Skin of body (tissue), 2 donors: ENCODE measurements around the gene ATP1B1. TPM values are rescaled to one million over a fixed set of nuclear protein-coding genes. Genes with fewer than 3 reads are reported as not detected.

Source experiments
- DNase-seq: peaks from one replicate; lab custom pipeline; 2025; lab: John Stamatoyannopoulos, UW
- total RNA-seq: library from RNA; depleted of rRNA; stranded (reverse); fragments of >200 nt; gene quantifications from one replicate; pipeline ENCODE4 v1.2.3, GENCODE V29; 2014

ATP1B1 gene
- 18.5 TPM for total RNA-seq

GRCh38 chr1:169106095-169106920, at the start of gene ATP1B1:
Gene ATP1B1, plus strand, starts transcription at chr1:169106690. Its CDS starts 140 bp downstream, at chr1:169106830.
- peak; percentile 32 for DNase-seq

- DNase-seq = no peak
Observed at GRCh38 chr1:169059421-169059820, 47.1 kb upstream of the ATP1B1 start.

- DNase-seq = peak; percentile 14
Observed at GRCh38 chr1:169060043-169060722, 46.3 kb upstream of the ATP1B1 start.

GRCh38 chr1:169060919-169061639, 45.4 kb upstream of the ATP1B1 start:
- peak; percentile 24 for DNase-seq

DNA sequence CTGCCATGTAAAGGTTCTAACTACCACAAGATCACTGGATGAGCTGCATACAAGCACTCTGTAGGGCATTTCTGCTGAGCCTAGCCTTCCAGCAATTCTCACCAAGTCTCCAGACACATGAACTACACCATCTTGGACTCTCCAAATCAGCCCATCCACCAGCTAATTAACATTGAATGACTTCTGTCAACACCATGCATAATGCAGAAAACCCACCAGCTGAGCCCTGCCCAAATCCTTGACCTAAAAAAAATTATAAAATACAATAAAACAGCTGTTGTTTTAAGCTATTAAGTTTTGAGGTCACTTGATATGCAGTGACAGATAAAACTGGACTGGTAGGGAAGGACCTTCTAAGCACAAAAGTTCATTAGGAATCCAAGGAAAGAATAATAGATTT, 44.3 kb upstream of the ATP1B1 start:
- no peak for DNase-seq

DNA sequence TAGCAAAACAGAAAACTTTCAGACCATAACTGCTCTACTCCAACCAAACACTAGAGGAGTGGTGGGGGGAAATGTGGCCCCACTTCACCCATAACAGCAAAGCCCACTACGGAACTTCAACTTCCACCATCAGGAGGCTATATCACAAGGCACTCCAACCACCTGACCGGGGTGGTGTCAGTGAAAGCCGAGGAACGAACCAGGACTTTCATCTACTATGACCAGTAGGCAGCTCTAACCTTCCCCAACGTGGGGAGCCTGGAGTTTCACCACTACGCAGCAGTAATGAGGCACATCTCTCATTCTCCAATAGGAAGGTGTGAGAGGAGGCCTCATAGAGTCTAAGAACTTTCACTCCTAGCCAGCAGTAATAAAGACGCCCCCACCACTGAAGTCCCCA, 42.4 kb upstream of the ATP1B1 start:
- DNase-seq = no peak

- peak; percentile 44 for DNase-seq
Observed at GRCh38 chr1:169070547-169070946, 35.9 kb upstream of the ATP1B1 start.

DNA sequence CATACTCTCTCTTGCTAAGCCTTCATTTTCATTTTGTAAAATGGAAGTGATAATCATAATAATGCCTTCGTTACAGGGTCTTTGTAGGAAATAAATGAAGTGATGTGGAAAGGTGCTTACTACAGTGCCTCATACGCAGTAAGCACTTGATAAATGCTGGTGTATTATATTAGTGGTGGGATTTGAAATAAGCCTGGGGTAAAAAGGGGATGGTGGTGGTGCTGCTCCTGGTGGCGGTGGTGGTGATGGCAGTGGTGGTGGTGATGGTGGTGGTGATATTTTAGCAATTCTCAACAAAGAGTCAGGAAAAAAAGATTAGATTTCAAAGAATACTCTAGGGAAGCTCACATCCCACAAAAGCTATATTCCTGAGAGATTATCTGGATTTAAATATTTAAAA, 35.5 kb upstream of the ATP1B1 start:
- no peak for DNase-seq

GRCh38 chr1:169072945-169073725, 33.4 kb upstream of the ATP1B1 start:
- no peak for DNase-seq

DNA sequence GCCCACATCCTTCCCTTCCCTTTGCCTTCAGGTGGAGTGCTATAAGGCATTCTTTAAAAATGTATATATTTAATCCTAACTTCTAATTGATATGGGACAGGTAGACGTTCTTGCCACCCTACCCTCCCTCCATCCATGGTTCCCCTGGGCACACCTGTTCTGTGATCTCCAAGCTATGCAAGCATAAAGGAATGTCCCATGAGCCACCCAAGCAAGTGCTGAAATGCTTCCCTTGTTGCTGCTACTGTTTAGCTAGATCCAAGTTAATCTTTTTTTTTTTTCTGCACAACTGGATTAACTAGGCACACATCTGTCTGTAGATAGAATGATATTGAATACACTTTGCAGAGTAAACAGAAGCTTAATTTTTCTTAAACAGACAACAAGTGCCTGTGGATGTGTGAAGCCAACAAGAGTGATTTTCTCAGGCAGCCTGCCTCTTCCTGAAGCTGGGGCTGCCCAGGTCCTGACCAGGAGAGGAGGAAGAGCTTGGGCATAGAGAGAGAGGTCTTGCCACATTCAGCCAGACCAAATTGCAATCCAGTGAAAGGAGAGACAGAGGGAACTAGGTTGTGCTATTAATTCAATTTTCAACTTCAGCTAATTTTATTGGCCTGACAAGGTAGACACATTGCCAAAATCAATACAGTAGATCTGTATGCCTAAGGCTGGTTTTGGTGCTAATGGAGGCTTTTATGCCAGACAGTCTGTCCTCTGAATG, 28.2 kb upstream of the ATP1B1 start:
- no peak for DNase-seq

GRCh38 chr1:169081503-169082123, 24.9 kb upstream of the ATP1B1 start:
- no peak for DNase-seq

GRCh38 chr1:169085911-169086310, 20.6 kb upstream of the ATP1B1 start:
- DNase-seq = no peak

DNA sequence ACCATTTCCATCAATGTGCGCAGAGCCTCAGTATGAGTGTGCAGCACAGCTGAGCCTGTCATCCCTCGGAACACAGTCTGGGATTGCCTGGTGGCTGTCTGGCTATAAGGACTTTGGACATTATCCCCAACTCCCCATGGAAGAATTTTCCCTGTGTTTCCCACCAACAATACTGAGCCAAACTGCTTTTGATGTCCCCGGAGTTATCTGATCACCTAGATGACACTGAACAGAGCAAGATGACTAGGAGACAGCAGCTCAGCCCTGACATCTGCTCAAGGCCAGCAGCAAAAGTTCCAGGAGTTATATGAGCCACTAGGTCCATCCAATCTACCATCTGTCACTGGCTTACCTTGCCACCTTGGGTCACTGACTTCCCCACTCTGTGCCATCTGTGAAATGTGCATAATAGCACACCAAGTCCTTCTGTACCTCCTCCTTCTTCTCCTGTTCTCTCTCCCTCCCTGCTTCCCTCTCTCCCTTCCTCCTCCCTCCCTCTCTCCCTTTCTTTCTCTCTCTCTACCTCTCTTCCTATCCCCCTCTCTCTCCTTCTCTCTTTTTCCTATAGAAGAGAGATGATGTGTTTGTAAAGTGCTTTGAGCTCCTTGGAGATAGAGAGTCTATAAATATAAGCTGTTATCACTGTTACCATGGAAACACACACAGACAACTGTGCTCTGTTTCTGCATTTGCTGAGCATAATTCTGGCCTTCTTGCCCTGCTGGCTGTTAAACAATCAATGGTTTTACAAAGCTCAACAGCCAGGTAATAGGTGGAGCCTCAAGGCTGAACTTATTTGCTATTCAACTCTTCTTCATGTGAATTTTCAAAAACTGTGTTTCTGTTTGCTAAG, 19.7 kb upstream of the ATP1B1 start:
- DNase-seq = no peak

DNA sequence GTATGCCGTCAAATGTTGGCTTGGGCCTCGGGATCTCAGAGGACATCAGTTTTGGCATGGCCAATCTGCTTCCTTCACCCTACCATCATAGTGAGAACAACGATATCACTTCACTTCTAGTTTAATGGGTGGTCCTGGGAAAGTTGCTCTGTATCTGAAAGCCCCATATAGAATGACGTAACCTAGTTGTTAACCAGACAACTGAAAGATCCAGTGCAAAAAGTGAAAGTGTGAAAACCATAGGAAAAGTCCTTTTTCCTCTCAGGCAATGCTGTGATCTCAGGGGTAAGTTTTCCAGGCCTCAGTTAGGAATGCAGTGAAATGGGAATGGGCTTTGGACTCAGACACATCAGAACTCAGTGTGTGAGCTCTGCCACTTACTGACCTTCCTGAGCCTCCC, 18.6 kb upstream of the ATP1B1 start:
- no peak for DNase-seq

- no peak for DNase-seq
Observed at GRCh38 chr1:169089776-169090175, 16.7 kb upstream of the ATP1B1 start.

- DNase-seq = no peak
Observed at GRCh38 chr1:169090308-169090899, 16.1 kb upstream of the ATP1B1 start.

DNA sequence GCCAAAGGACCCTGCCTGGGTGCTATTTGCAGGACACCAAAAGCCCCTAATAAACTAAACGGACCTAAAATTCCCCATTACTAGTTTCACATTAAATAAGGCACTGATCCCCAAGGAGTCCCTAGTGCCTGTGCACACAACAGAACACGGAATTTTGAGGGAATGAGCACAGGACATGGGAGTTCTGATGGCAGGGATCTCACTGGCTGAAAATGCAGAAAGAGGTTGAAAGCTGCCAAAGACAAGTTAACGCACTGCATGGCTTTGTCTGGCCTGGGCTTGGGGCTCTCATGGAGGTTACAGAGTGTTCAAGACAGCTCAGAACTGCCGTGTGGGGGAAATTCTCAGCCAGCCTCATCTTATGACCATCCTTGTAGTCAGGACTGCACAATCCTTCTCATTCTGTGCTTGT, 15.6 kb upstream of the ATP1B1 start:
- no peak for DNase-seq

GRCh38 chr1:169091480-169091941, 15.0 kb upstream of the ATP1B1 start:
- no peak for DNase-seq

DNA sequence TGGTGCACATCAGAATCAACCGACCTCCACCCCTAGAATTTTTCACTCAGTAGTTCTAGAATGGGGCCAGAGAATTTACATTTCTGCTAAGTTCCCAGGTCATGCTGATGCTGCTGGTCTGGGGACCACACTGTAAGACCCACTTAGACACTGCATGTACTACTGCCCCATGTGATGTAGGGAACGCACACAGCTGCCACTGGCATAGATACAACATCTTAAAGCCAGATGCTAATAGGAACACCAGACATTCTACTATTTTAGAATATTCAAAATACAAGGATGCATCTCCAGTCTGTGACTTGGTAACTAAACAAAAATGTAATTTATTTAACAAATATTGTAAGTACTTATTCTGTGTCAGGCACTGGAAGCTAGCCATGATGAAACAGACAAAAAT, 14.1 kb upstream of the ATP1B1 start:
- DNase-seq = no peak
